RCC 7860 (cell line): ENCODE measurements around the gene TNP2.

Source experiments
- DNase-seq: peaks from one replicate; pipeline ENCODE4 v3.0.0-alpha.2; 2015; ENCODE audit warnings: low spot score
- FAIRE-seq: peaks from 2 replicates; lab custom pipeline; 2012; peaks lifted over from hg19 to GRCh38; lab: Jason Lieb, UNC

The TNP2 gene

GRCh38 chr16:11245222-11245737, 23.8 kb downstream of the TNP2 start:
- no peak for DNase-seq
- FAIRE-seq, result no peak

- DNase-seq (no peak), FAIRE-seq (no peak)
These were observed 26.5 kb downstream of the TNP2 start for GRCh38 chr16:11242658-11243057.

GRCh38 chr16:11241480-11242204, 27.5 kb downstream of the TNP2 start:
- FAIRE-seq (no peak), DNase-seq (no peak)

- FAIRE-seq (no peak), DNase-seq (no peak)
These were observed 28.3 kb downstream of the TNP2 start for GRCh38 chr16:11240636-11241473.

- FAIRE-seq (no peak), DNase-seq (no peak)
These were observed 29.2 kb downstream of the TNP2 start for GRCh38 chr16:11239644-11240632.

GRCh38 chr16:11238272-11239202, 30.6 kb downstream of the TNP2 start:
- no peak for DNase-seq
- no peak for FAIRE-seq

- DNase-seq (no peak), FAIRE-seq (no peak)
These were observed 32.5 kb downstream of the TNP2 start for GRCh38 chr16:11236461-11237254.

GRCh38 chr16:11235703-11235991, 33.5 kb downstream of the TNP2 start:
- FAIRE-seq, result no peak
- no peak for DNase-seq

GRCh38 chr16:11234884-11235702, 34.0 kb downstream of the TNP2 start:
- FAIRE-seq (no peak), DNase-seq (no peak)

GRCh38 chr16:11233727-11234376, 35.3 kb downstream of the TNP2 start:
- FAIRE-seq, result no peak

GRCh38 chr16:11232852-11233726, 36.0 kb downstream of the TNP2 start:
- DNase-seq, result no peak
- FAIRE-seq, result no peak

More at GRCh38 chr16:11233727-11234376, 35.3 kb downstream of the TNP2 start:
- no peak for DNase-seq

- no peak for DNase-seq
- no peak for FAIRE-seq
These were observed 36.7 kb downstream of the TNP2 start for GRCh38 chr16:11232302-11232851.

- FAIRE-seq (no peak), DNase-seq (no peak)
These were observed 37.7 kb downstream of the TNP2 start for GRCh38 chr16:11231367-11231970.

GRCh38 chr16:11229906-11230305, 39.2 kb downstream of the TNP2 start:
- DNase-seq, result no peak
- FAIRE-seq, result no peak

GRCh38 chr16:11229432-11229831, 39.7 kb downstream of the TNP2 start:
- FAIRE-seq (no peak), DNase-seq (no peak)
